GM12892 (cell line): ENCODE results near the gene THAP5.

Experiments
- DNase-seq: peaks from one replicate; pipeline ENCODE4 v3.0.0; 2011; ENCODE audit not compliant: insufficient read length
- FAIRE-seq: peaks from 2 replicates; lab custom pipeline; 2011; peaks lifted over from hg19 to GRCh38; lab: Jason Lieb, UNC
- POLR2A ChIP-seq: IDR thresholded peaks from 2 replicates; pipeline ENCODE4 v1.6.1; 2011; ENCODE audit warnings: low read depth, low read length, control low read depth
- POLR2AphosphoS5 ChIP-seq: IDR thresholded peaks from 2 replicates; pipeline ENCODE4 v1.6.1; 2011; ENCODE audit warnings: low read depth, low read length, control low read depth
- TAF1 ChIP-seq: IDR thresholded peaks from 2 replicates; pipeline ENCODE4 v1.6.1; 2011; ENCODE audit warnings: low read depth, mild to moderate bottlenecking, control low read depth, low read length, borderline replicate concordance

Gene THAP5

GRCh38 chr7:108522780-108523179 lies 46.7 kb downstream of the THAP5 start:
- FAIRE-seq = no peak
- TF ChIP-seq POLR2A (no peak), TAF1 (no peak), POLR2AphosphoS5 (no peak)
- DNase-seq = no peak

GRCh38 chr7:108517951-108518350 lies 51.6 kb downstream of the THAP5 start:
- DNase-seq (no peak), FAIRE-seq (no peak)

GRCh38 chr7:108515630-108516029 lies 53.9 kb downstream of the THAP5 start:
- DNase-seq (no peak), FAIRE-seq (no peak)
- TF ChIP-seq POLR2AphosphoS5 (no peak), POLR2A (no peak), TAF1 (no peak)

More at GRCh38 chr7:108517951-108518350, 51.6 kb downstream of the THAP5 start:
- TF ChIP-seq POLR2AphosphoS5 (no peak), TAF1 (no peak), POLR2A (no peak)

- TF ChIP-seq TAF1 (no peak), POLR2AphosphoS5 (no peak), POLR2A (no peak)
- DNase-seq (no peak), FAIRE-seq (no peak)
Measured at GRCh38 chr7:108515013-108515412, 54.5 kb downstream of the THAP5 start.
